HuH-7 (cell line): ENCODE measurements around the gene KLHL1.
"Not testable (repeated sequence)": the region's sequence is repeated elsewhere in the genome, so short reads cannot be mapped to it uniquely, and the experiment has no call there.

Experiments
- DNase-seq: peaks from one replicate; pipeline ENCODE4 v3.0.0; 2011; ENCODE audit warnings: low spot score

Gene KLHL1, protein sequence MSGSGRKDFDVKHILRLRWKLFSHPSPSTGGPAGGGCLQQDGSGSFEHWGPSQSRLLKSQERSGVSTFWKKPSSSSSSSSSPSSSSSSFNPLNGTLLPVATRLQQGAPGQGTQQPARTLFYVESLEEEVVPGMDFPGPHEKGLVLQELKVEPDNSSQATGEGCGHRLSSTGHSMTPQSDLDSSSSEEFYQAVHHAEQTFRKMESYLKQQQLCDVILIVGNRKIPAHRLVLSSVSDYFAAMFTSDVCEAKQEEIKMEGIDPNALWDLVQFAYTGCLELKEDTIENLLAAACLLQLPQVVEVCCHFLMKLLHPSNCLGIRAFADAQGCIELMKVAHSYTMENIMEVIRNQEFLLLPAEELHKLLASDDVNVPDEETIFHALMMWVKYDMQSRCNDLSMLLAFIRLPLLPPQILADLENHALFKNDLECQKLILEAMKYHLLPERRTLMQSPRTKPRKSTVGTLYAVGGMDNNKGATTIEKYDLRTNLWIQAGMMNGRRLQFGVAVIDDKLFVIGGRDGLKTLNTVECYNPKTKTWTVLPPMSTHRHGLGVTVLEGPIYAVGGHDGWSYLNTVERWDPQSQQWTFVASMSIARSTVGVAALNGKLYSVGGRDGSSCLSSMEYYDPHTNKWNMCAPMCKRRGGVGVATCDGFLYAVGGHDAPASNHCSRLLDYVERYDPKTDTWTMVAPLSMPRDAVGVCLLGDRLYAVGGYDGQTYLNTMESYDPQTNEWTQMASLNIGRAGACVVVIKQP

DNA sequence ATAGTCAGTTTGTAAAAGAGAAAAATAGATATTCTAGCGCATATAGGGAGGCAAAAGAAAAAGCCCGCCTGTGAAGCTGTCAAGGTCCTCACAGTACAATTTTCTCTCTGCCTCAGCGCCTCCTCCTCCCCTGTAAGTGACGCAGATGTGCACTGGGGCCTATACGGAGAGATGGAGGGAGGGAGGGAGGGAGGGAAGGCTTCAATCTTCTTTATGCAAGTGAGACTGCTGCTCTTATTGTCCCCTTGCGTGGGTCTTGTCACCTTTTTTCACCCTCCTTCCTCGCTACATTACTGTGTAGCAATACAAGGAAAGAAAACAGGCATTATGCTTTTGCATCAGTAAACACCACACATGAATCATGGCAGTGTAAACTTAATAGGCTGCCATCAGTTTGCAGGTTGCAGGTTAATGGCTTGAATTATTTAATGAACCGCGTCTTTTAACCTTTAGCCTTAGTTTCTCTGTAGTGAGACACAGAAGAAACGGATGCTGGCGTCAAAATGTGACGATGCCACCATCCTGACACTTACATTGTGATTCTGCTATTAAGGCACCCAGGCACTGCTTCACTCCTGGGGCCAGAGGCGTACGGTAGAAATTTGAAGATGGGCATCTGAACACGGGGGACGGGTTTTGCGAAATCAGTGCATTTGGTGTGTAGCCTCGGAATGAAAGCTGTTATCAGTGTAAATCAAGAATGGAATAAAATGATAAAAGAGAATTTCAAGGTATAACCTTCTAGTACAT, at the start of gene KLHL1:
TSS of gene KLHL1 (minus strand) at position 97 of the 750 bp plus-strand sequence. CDS start 753 bp downstream, outside the sequence.
- DNase-seq, result no peak

DNA sequence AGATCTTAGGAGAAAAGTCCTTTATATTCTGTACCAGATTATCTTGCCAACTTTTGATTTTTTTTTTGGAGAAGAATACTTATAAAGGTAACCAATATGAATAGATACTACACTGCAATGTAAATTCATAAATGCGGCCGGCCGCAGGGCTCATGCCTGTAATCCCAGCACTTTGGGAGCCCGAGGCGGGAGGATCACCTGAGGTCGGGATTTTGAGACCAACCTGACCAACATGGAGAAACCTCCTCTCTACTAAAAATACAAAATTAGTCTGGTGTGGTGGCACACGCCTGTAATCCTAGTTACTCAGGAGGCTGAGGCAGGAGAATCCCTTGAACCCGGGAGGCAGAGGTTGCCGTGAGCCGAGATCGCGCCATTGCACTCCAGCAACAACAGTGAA, 34.4 kb upstream of the KLHL1 start:
- not testable (repeated sequence) for DNase-seq

DNA sequence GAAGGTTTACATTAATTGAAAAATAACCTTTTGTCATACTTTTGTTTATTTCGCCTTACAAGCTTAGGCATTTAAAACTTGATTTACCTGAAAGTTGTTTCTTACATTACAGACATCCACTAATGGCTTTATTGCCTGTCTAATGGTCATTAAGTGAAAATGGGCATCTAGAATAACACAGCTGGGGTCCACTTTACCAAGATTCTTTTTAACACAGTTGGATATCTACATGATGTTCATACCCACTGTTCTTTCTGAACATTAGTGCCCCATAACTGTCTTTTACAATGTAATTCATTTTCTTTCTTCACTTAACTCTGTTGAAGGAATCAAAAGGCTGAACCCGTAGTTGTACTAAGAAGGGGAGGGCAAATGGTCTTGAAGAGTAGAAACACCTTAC, 19.8 kb upstream of the KLHL1 start:
- no peak for DNase-seq

DNA sequence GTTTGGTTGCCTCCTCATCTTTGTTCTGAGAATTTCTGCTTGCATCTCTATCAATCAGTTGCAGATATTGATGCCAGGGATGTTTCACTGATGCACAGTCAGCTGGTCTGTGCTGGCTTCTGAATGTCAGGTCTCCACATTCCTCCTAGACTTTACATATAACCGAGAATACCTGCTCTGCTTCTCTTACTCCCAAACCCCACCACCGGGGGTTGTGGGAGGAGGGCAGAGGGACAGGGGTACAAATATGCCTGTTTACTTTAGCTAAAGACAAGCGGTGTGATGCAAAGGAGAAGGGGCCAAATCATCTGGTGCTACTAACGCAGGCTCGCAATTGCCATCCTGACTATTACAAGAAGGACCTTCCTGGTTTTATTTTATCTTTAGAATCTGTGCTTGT, 17.4 kb upstream of the KLHL1 start:
- DNase-seq, result no peak

DNA sequence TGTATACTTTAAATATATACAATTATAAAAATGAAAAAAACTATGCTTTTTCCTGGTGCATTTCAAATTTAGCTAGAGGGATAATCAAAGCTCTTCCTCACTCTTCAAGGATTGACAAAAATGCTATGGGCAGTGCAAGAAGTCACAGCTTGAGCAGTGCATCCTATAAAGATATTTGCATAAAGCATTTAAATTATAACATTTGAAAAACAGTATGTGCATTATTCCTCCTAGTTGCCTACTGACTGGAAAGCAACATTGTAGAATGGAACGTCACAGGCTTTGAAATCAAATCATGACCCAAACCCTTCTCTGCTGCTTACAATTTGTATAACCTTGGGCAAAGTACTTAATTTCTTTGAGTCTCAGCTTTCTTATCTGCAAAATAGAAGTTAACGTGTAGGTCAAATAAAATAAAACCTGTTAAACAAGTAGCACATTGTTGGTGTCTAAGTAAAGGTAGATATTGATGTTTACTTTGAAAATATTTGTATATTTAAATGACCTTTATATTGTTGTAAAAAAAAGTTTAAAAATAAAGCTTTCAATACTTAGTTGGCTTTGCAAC, 9.2 kb upstream of the KLHL1 start:
- DNase-seq, result peak; percentile 8

DNA sequence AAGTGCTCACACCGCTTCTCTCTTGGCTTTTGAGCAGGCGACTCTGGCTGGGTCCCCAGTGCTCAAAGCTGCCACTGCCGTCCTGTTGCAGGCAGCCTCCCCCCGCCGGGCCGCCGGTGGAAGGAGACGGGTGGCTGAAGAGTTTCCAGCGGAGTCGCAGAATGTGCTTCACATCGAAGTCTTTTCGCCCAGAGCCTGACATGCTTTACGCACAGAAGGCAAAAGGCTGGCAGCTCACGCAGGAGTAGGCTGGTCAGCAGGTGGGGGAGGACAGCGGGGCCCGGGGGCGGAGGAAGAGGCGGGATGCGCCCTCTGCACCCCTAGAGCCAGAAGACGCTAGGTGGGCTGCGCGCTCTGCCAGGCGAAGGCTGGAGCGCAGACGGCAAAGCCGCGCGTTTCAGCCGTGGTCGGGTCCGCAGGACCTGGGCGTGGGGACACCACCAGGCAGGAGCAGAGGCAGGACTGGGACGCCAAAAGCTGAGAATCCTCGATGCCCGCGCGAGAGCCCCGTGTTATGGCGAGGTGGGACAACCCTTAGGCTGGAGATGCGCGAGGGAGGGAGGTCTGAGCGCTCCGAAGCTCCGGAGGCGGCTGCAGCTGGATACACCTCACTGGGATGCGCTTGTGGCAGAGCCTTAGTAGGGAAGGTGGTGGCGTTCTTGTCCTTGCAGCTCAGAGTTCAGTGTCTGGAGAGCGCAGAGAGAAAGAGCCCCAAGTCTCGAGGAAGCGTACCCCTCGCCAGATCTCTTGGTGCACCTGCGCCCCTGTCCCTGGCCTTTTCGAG, 562 bp downstream of the KLHL1 start, which contains the start of gene ATXN8OS:
TSS of gene ATXN8OS (plus strand) at position 329 of the 784 bp plus-strand sequence.
- DNase-seq, result no peak

DNA sequence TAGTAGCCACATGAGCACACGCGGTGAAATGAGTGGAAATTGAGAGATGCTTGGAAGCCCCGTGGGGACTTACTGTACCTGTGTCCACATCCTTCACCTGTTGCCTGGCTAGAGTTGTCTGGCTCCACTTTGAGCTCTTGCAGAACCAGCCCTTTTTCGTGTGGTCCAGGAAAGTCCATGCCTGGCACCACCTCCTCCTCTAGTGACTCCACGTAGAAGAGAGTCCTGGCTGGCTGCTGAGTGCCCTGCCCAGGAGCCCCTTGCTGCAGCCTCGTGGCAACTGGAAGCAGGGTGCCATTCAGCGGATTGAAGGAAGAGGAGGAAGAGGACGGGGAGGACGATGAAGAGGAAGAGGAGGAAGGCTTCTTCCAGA, 1.1 kb downstream of the KLHL1 start:
- DNase-seq, result no peak

DNA sequence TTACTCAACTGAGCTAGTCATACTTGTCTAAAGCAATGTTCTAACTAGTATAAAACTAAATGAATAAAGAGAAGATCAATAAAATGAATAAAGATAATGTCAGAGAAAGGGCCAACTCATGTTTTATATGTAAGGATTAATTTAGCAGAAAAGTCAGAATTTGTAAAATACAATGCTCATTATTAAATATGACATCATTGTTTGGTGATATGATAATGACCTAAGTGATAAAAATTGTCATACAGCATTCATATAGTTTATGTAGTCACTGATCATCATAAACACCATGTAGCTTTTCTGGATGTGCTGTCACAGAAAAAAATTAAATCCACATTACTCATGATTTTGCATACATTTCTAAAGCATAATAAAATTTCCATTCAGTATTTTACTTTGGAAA, 3.8 kb downstream of the KLHL1 start:
- DNase-seq, result no peak

DNA sequence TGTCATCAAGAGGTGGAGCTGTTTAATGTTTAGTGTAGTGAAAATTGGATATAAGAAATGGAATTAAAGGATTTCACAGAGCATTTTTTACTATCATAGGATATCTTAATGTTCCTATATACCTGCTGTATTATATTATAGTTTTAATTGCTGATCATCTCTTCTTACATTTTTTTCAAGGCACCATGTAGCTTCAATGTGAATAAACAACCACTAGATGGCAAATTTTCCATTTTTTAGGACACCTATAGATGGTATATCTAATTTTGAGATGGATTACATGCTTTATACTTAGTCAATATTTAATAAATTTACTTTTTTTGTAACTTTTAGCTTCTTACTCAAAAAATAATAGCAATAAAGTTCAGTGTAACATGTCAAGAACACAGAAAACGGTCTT, 9.6 kb downstream of the KLHL1 start:
- peak; percentile 14 for DNase-seq

DNA sequence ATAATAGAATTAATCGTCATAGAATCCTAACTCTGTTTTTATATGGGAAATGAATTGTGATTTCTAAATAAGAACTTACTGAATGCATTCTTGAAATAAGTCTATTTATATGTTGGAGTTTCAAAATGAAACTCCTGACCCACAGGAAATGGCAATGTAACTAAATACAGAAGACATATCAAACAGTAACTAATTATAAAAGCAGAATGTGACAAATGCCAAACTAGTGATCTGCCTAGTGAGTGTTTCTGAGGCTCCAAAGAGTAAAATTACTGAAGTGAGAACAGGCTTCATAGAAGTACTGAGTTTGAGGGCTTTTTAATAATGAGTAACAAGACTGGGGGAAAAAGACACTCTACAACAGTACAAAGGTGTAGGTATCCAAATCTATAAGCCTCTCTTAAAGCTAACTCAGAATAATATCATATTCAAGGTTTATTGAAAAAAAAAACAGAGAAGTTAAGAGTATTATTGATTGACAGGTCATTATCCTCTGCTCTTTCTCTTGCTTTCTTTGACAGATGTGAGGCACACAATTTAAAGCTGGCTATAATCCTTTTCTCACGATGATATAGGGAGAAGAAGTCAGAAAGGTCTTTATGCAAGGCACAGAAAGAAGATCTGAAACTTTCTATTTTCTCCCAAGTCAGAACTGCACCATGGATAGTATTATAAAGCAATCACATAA, 18.1 kb downstream of the KLHL1 start:
- no peak for DNase-seq

DNA sequence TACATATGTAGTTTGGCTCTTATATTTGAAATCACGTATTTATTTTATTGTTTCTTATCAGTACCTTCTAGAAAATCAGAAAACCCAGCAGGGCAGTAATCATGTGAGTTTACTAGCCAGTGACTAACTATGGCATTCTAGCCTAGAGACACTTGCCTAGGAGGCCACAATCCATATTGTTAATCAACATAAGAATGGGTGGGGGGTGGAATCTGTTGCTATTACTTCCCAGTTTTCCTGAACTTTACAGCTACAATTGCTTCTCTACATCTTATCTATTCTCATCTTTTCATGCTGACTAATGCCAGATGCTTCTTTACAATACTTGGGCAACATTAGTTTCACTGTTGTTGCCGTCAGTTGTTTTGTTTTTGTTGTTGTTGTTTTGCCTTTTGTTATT, 19.3 kb downstream of the KLHL1 start:
- no peak for DNase-seq

DNA sequence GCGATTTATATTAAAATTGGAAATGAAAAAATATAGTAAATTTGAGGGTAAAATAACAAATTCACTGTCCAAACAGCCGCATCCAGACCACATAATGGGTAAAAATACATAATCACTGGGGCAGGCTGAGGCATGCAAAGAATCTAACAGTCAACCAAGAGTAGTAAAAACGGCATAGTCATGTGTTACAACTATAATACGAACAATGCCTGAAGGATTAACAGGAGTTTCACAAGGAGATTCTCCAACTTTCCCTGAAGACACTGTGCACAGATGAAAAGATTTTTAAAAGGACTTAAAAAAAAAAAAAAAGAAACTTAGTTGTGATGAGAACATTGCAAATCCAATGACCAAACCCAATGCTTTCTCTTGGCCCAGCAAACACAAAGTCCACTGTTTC, 21.0 kb downstream of the KLHL1 start:
- DNase-seq, result no peak

DNA sequence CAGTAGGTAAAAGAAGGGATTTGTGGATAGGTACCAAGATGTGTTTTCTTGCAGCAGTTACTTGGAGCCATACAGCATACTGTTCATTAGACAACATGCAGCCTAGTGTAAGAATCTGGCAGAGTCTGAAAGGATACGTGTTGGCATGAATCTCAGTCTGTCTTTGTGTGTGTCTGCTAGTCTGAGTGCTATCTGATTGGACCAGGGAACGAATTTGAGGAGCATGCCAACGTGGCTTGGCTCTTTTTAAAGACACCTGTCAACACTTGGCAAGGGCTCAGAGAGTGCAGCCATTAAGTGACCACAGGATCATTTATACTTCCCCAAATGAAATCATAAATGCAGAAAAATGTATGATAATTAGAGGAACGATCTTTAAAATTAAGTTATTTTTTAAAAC, 28.2 kb downstream of the KLHL1 start:
- DNase-seq, result no peak

DNA sequence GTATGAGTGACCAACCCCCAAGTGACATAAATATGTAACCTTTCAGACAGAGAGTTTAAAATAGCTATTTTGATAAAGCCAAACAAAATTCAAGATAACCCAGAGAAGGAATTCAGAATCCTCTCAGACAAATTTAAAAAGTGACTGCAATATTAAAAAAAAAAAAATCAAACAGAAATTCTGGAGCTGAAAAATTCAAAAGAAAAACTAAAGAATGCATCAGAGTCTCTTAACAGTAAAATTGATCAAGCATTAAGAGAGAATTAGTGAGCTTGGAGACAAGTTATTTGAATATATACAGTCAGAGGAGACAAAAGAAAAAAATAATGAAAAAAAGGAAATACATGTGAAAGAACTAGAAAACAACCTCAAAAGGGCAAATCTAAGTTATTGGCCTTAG, 53.7 kb downstream of the KLHL1 start:
- DNase-seq, result no peak

DNA sequence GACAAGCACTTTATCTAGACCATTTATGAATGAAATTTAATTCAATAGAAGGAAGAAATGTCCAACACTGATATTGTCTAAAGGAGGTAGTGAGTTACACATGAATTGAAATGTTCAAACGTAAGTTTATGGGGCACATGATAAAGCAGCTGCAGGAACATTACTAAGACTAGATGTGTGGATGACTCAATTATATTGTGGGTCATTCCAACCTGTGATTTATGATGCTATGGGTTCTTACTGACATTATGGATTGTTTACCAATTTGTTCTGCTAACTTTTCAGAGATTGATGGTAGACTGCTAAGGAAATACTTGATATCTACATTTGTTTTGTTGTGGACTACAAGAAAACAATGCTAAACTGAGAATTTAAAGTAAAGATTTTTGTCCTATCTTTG, 56.7 kb downstream of the KLHL1 start:
- DNase-seq, result no peak

DNA sequence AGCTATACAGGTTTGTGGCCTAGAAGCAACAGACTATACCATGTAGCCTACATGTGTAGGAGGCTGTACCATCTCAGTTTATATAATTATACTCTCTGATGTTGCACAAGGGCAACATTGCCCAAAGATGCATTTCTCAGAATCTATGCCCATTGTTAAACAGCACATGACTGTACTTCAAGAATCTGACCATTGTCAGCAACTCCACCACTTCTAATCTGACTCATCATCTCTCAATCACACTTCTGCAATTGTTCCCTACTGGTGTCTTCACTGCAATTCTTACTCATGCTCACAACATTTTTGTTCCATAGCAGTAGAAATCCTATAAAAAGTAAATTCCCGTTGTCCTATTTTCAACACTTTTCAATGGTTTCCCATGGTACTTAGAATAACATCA, 64.6 kb downstream of the KLHL1 start:
- no peak for DNase-seq

DNA sequence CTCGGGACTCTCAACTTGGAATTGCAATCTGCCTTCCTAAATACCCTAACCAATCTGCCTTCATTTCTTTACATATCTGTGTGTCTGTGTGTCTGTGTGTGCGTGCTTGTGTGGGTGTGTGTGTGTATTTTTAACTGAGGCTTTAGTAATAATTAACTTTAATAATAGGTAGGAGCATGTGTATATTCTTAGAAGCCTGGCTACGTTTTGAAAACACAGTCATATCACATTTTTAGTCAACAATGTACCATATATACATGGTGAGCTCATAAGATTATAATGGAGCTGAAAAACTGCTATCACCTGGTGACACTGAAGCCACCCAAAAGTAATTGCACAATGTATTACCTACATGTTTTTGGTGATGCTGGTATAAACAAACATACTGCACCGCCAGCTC, 66.1 kb downstream of the KLHL1 start:
- no peak for DNase-seq

DNA sequence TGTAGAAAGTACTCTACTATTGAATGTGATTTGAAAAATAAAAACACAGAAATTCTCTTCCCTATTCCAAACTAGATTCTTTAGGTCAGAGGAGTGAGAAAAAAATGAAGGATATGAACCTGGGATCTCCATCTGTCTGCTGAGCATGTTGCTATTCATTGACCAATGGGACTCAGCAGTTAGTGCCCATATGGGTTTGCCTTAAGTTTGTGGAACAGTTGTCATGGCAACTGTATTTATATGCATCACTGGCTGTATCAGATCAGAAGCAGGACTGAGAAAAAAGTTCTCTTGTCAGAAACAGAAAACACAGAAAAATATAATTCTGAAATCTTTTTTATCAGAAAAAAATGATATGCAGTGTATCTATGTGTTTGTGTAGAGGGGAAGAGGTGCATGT, 74.0 kb downstream of the KLHL1 start:
- DNase-seq, result no peak

DNA sequence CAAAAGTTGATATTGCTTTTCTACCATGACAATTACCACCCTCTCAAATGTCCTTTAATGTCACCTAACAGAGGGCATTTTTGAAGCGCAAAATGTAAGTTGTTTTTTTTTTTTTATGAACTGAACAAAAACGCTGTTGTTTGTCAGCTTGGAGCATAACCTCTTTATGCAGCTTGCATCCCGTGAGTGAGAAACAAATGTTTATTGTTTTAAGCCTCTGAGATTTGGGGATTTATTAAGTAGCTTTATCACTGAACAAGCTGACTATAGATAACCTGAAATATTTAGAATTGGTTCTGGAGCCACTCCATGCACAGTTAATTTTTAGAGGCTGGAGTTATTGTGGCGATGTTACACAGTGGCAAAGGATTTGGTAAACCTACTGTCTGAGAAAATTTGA, 80.7 kb downstream of the KLHL1 start:
- DNase-seq, result no peak

DNA sequence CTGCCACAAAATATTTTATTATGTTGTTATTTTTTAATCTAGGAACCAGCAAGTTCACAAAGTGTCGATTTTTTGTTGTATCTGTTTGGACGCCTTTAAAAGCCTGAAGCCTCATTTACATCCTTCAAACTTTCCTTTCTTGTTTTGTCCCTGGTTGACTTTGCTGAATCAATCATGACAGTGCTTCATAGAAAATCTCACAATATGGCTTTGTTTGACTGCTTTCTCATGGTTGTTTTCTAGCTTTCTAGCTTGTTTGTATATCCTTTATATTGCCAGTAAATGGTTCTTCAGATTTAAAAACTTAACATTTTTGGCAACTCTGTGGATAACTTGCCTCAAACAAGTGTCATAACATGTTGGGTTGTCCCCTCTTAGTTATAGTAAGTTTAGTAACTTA, 84.7 kb downstream of the KLHL1 start:
- no peak for DNase-seq

DNA sequence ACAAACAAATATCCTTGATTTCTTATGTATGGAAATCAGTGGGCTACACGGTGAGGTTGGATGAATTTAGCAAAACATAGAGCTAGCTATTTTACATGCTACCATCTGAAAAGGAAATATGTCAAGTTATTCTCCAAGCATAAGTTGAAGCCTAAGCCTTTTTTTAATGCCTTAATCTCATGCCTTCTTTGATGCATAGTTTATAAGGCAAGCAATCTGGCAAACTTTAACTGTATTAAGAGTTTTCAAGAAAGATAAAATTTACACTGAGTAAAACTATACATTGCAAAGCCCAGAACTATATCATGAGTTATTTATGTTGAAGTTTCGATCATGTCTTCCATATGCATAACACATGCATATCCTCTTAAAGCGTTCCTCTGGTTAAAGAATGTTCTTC, 85.6 kb downstream of the KLHL1 start:
- no peak for DNase-seq
